GM21619 (cell line): ENCODE data around the gene ENDOU.

Experiments
- ATAC-seq: cut with Tn5 transposase; IDR thresholded peaks from one replicate; pipeline ENCODE4 v1.9.1; 2021; ENCODE audit not compliant: unreplicated experiment

The ENDOU gene

DNA sequence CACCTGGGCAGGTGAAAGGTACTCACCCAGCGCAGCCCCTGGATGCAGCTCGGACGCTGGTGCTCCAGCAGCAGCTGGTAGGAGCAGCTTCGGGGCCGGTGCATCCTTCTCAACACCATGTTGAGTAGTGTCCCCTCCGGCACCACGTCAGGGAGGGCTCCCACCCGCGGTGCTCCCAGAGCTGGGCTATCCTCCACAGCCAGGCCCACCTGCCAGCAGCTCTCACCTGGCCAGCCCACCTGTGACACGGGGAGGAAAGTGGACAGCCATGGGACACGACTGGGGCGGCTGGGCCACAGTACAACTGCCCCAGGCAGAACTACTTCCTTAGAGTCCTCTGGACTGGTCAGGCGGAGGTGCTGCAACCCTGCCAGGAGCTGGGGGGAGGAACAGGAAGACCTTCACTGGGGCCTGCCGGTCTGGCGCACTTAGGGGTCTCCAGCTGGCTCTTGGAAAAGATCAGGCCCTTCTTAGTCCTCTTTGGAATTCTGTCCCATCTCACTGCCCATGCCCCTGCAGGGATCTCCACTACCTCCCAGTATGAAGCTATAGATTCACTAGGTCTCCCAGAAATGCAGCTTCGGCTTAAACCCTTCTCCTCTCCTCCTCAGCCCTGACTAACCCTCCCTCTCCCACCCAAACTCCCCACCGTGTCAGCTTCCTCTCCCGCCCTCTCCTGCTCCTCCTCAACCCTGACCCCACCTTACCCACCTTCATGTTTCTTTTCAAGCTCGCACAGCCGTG lies 32.7 kb upstream of the ENDOU start:
- no peak for ATAC-seq

DNA sequence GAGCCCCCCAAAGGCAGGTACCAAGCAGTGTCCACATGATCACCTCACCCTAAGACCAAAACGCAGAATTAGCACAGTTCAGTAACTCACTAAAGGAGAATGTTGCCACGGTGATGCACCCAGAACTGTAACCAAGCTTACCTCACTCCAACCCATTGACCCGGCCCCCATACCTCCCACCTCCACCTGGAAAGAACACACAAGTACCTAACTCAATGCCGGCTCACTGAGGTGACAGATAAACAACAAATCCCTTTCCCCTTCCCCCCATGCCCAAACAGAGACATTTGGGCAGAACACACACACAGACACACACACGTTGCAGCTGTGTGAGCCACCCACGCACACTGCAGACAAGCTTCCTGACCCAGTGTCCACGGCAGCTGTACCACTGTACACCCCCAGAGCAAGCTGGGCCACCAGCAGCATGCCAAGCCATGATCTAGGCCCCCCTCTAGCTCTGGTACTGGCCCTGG lies 32.1 kb upstream of the ENDOU start:
- ATAC-seq: no peak

DNA sequence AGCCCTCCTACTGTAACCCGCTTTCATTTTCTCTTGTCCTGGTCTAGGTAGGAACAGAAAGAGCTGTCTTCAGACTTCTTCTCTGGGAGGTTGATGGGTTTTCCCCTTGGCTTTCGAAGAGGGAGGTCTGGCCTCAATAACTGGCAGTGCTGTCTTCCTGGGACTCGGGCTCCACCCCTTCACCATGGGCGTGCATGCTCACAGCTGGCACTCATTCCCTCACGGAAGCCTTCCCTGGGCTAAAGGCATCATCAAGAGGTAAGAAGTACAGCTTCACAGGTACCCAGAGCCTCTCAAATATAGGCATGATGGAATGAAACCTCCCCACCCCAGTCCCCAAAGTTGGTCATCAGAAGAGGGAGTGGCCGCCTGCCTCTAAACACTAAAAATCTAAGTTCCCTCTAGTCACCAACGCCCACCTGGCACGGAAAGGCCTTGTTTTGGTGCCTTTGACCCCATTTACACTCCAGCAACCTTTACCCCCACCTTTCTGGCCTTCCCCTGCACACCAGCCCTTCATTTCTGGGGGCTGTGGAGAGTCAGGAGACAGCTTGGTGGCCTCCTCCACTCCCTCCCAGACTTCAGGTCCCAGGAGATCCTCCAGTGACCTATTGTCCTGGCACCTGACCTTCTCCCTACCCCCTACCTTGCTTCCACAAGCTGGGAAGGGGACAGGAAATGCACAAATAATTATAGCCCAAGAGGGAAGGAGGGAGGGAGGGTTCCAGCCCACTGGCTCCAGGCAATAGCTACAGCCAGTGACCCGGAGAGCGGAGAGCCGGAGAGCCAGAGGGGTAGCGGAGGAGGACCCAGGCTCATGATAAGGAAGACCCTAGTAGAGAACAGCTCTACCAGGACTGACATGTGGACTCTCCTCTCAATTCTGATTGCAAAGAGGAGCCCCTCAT lies 30.6 kb upstream of the ENDOU start:
- peak; percentile 77 for ATAC-seq

DNA sequence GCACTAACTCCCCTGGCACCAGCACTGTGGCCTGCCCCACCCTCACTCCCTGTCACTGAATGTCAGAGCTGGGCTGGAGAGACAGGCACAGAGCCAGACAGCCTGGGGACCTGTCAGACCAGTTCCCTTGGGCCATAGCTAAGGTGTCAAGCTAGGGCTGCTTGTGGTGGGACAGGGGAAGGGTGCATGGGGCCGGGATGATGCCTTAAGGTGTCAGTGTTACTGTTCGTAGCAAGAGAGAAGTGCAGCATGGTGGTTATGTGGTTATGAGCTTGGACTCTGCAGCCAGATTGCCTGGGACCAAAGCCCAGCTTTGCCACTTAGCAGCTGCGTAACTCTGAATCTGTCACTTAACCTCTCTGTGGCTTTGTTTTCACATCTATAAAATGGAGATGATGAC lies 29.6 kb upstream of the ENDOU start:
- ATAC-seq: no peak

GRCh38 chr12:47754126-47754525 lies 28.8 kb upstream of the ENDOU start:
- no peak for ATAC-seq

GRCh38 chr12:47753021-47754001 lies 28.0 kb upstream of the ENDOU start:
- ATAC-seq: no peak

- ATAC-seq: no peak
These were observed 27.3 kb upstream of the ENDOU start for GRCh38 chr12:47752552-47752951.

DNA sequence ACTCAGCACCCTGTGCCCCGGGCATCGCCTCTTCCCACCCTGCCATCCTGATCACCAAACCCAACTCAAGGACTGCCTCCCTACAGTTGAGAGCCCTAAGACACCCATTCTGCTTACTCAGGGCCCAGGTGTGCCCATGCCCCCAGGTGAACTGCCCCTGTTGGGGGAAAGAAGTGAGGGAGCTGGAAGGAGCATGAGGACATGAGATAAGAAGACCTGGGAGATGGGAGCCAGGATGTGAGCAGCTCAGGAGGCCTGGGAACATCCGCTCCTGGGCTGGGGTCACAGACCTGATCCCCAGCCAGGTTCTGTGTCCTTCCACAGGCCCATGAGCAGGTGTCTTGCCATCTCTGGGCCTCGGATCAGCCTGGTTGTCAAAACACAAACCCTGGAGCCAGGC lies 26.8 kb upstream of the ENDOU start:
- no peak for ATAC-seq

DNA sequence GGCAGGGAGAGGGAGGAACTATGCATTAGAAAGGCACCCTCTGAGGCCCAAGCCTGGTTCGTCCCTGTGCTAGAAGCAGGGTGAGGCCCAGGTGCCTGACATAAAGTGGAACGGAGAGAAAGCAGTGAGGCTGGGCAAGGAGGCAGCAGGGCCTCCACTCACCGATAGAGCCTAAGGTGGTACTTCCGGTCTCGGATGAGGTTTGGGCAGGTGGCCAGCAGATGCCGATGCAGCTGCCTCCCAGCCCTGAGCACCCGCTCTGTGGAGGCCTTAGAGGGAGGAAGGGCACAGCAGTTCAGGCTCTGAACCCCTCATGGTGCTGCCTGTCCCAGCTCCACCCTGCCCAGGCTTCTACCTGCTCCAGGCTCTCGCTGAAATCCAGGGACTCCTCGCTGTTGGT lies 26.3 kb upstream of the ENDOU start:
- ATAC-seq: no peak

DNA sequence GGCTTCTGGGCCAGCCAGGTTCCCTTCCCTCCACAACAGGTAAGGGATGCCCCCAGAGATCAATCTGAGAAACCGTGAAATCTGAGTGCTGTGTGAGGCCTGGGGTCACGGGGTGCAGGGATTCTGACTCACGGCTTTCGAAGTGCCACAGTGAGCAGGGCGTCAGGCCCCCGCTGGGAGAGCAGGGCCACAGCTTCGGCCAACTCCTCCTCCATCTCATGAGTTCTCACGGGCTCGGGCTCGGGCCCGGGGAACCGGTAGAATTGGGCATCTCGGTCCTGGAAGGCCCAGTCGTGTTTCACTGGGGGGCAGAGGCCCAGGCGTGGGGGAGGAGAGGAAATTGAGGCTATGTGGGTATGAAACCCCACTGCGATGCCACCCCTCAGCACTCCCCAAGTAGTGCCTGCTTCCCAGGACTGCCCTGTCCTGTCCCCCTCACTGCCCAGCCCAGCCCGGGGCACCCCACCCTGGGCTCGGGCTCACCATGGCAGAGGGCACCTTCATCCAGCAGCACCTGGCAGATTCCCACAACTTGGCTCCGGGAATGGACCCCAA lies 25.7 kb upstream of the ENDOU start:
- no peak for ATAC-seq

GRCh38 chr12:47750229-47750798 lies 25.0 kb upstream of the ENDOU start:
- no peak for ATAC-seq

GRCh38 chr12:47748899-47749298 lies 23.6 kb upstream of the ENDOU start:
- no peak for ATAC-seq

GRCh38 chr12:47748507-47748828 lies 23.2 kb upstream of the ENDOU start:
- ATAC-seq: no peak

- no peak for ATAC-seq
These were observed 22.6 kb upstream of the ENDOU start for GRCh38 chr12:47747596-47748506.

- ATAC-seq: no peak
These were observed 21.8 kb upstream of the ENDOU start for GRCh38 chr12:47747126-47747525.

DNA sequence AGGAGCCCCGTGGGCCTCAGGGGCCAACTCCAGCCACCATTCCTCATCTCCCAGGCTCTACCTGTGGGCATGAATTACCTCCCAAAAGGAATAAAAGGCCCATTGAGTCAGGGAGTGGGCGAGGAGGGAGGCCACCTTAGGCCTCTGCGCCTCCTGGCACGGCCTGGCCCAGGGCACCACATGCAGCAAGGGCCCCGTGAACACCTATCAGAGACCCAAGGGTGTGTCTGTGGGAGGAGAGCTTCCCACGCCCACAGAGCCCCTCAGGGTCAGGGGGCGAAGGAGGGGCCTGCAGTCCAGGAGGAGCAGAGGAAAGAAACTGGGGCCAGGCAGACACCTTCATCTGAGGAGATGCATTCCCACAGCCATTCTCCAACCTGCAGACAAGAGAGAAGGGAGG lies 21.2 kb upstream of the ENDOU start:
- ATAC-seq: no peak

DNA sequence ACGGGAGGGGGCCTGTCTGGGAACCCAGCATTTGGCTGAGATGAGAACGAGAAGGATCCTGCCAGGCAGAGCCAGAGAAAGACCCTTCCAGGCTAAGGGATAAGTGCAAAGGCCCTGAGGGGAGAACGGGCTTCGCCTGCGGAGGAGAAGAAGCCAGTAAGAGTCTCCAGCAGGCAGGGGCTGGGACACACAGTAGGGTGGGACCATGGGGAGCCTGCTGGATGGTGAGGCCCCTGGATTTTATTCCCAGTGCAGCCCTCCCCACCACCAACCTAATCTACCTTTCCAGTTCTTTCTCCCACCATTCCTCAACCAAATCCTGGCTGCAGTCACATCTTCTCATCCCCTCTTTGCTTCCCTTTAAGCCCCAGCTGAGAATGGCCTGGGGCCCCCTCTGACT lies 20.8 kb upstream of the ENDOU start:
- no peak for ATAC-seq

DNA sequence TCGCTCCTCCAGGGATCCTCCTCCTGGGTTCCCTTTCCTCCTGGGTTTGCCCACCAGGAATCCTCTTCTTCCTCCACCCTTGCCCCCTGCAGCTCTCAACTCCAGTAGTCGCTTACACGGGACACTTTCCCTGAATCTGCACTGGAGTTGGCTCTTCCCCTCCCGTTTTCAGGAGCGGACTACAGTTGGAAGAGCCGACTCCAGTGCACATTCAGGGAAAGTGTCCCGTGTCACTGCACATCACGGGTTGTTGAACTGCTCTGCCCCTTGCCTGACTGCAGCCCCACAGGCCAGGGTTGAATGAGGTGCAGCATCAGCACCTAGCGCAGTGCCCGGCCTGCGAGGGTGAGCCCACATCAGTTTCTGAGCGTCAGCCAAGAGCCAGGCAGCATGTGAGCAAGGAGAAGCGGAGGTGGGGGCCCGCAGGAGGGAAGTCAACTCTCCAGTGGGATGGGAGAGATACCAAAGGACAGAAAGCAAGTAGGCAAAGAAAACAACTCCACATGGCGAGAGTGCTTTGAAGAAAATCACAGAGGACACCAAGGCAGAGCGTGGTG lies 20.3 kb upstream of the ENDOU start:
- no peak for ATAC-seq

DNA sequence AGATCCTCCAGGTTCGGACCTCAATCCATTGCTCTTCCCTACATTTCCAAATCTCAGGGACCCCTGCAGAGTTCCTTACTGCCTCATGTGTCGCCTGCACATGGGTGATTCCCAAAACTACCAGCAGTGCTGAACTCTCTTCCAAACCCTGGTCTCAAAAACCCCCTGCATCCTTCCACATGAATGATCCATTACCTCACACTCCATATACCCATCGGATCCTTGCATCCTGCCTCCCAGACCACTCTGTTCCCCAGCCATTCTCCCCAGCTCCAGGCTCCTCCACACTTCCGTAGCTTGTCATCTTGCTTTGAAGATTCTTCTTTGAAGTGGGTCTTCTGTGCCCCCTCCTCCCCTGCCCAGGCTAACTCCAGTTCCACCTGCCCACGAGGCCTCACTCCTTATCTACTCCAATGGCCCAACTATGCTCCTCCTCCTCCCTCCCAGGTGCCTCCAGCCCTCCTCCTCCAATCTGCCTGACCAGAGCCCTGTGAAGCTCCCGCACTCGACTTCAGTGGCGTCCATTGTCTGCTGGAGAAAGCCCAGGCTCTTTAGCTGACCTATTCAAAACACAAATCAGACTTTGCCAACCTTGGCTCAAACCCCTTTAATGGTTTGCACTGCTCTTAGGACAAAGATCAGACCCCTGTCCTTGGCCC lies 19.6 kb upstream of the ENDOU start:
- no peak for ATAC-seq
